ENCODE data around the gene RNF220. TPM values are rescaled to one million over a fixed set of nuclear protein-coding genes. Genes with fewer than 3 reads are reported as not detected.

RNF220 gene
- total and polyA plus RNA-seq, 2 donors from 2014 or later = 66.9 to 69.0 TPM

DNA sequence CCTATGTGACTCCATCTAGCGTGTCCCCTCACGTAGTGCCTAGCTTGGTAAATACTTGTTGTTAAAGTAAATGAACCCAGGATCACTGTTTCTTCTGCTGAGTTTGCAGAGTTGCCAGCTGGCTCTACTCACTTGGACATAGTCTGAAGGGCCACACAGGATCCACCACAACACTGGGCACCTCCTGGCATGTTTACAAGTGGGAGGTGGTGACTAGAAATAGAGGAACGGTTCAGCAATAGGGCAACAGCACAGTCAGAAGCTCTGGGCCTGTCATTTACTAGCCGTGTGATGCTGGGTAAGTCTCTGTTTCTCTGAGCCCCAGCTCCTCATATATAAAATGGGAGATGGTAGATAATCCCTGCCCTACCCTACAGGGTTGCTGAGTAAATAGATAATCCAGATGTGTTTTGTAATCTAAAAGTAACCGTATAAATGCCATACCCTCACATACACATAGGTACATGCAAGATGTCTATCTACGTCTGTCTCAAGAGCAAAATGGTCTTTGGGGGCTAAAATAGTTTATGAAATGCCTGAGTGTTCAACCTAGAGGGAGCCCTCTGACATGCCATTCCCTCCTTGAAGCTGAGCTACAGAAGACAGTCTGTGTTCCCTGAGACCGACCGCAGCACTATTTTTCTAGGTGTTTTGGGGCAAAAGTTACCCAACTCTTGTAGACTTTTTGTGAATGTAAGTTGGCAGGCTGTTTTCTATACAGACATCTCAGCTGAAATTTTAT, 20.5 kb downstream of the RNF220 start:
- H3K27ac ChIP-seq (ENCODE audit: low read depth in 2 of 2, low read length in 2 of 2) = no peak overlapping the region
- DNase-seq (no peak), FAIRE-seq (no peak)
- intact Hi-C loops (cut with DNase I) = no loop called here
- TF ChIP-seq, protein P1, sequence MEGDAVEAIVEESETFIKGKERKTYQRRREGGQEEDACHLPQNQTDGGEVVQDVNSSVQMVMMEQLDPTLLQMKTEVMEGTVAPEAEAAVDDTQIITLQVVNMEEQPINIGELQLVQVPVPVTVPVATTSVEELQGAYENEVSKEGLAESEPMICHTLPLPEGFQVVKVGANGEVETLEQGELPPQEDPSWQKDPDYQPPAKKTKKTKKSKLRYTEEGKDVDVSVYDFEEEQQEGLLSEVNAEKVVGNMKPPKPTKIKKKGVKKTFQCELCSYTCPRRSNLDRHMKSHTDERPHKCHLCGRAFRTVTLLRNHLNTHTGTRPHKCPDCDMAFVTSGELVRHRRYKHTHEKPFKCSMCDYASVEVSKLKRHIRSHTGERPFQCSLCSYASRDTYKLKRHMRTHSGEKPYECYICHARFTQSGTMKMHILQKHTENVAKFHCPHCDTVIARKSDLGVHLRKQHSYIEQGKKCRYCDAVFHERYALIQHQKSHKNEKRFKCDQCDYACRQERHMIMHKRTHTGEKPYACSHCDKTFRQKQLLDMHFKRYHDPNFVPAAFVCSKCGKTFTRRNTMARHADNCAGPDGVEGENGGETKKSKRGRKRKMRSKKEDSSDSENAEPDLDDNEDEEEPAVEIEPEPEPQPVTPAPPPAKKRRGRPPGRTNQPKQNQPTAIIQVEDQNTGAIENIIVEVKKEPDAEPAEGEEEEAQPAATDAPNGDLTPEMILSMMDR (IDR thresholded peaks at IDR 0.05; ENCODE audit: borderline replicate concordance, extremely low read depth, insufficient read depth) = no peak
- H3K27me3 ChIP-seq (ENCODE audit: control insufficient read depth, insufficient read depth, low read length) = peaks cover 30% of the 10 kb centered on the region
- no peaks in the 10 kb centered on the region for H3K4me1 ChIP-seq (ENCODE audit: control insufficient read depth in 2 of 3, insufficient read depth in 2 of 3, low read depth in 1 of 3, low read length in 3 of 3)
- H3K4me3 ChIP-seq (ENCODE audit: low read length in 3 of 3) = no peak overlapping the region
- no peaks in the 10 kb centered on the region for H3K36me3 ChIP-seq (ENCODE audit: control insufficient read depth in 2 of 3, insufficient read depth in 3 of 3, low read length in 3 of 3)
- H3K9ac ChIP-seq (ENCODE audit: low read length in 3 of 3) = no peak overlapping the region
- H3K9me3 ChIP-seq (ENCODE audit: control insufficient read depth in 2 of 3, insufficient read depth in 1 of 3, low read length in 3 of 3) = no peaks in the 10 kb centered on the region

DNA sequence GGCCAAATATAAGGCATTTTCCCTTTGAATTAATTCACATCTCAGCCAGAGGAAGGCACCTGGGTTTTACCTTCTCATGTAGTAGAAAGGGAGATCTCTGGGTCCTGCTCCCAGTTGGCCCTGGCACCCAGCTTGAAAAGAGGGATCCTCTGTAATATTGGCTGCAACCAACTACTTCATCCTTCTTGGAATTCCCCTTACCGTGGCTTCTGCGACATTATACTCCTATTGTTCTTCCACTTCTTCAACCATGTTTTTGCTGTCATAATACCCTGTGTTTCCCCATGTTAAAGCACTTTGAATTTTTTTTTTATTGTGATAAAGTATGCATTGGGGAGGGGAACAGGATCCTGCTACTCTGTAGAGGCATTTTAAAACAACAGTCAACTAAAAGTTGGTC, 26.8 kb downstream of the RNF220 start:
- FAIRE-seq (no peak), DNase-seq (no peak)
- Histone ChIP-seq H3K27ac (ENCODE audit: low read depth in 2 of 2, low read length in 2 of 2) (no peak overlapping the region), H3K27me3 (ENCODE audit: control insufficient read depth, insufficient read depth, low read length) (peaks cover 21% of the 10 kb centered on the region), H3K9me3 (ENCODE audit: control insufficient read depth in 2 of 3, insufficient read depth in 1 of 3, low read length in 3 of 3) (no peaks in the 10 kb centered on the region), H3K9ac (ENCODE audit: low read length in 3 of 3) (no peak overlapping the region), H3K36me3 (ENCODE audit: control insufficient read depth in 2 of 3, insufficient read depth in 3 of 3, low read length in 3 of 3) (no peaks in the 10 kb centered on the region), H3K4me3 (ENCODE audit: low read length in 3 of 3) (no peak overlapping the region), H3K4me1 (ENCODE audit: control insufficient read depth in 2 of 3, insufficient read depth in 2 of 3, low read depth in 1 of 3, low read length in 3 of 3) (no peaks in the 10 kb centered on the region)
- intact Hi-C loops (cut with DNase I) = no loop called here
- TF ChIP-seq, protein P1 (IDR thresholded peaks at IDR 0.05; ENCODE audit: borderline replicate concordance, extremely low read depth, insufficient read depth) = no peak

GRCh38 chr1:44433209-44433608, 28.2 kb downstream of the RNF220 start:
- intact Hi-C loops (cut with DNase I) = no loop called here
- H3K36me3 ChIP-seq (ENCODE audit: control insufficient read depth in 2 of 3, insufficient read depth in 3 of 3, low read length in 3 of 3) = no peaks in the 10 kb centered on the region
- H3K27ac ChIP-seq (ENCODE audit: low read depth in 2 of 2, low read length in 2 of 2) = no peak overlapping the region
- no peak overlapping the region for H3K4me3 ChIP-seq (ENCODE audit: low read length in 3 of 3)
- H3K27me3 ChIP-seq (ENCODE audit: control insufficient read depth, insufficient read depth, low read length) = peaks cover 11% of the 10 kb centered on the region
- no peak overlapping the region for H3K9ac ChIP-seq (ENCODE audit: low read length in 3 of 3)
- FAIRE-seq (no peak), DNase-seq (no peak)
- TF ChIP-seq, protein P1 (IDR thresholded peaks at IDR 0.05; ENCODE audit: borderline replicate concordance, extremely low read depth, insufficient read depth) = no peak
- peaks cover 0 to 4% (median 0%) of the 10 kb centered on the region in 3 donors for H3K4me1 ChIP-seq (ENCODE audit: control insufficient read depth in 2 of 3, insufficient read depth in 2 of 3, low read depth in 1 of 3, low read length in 3 of 3)
- no peaks in the 10 kb centered on the region for H3K9me3 ChIP-seq (ENCODE audit: control insufficient read depth in 2 of 3, insufficient read depth in 1 of 3, low read length in 3 of 3)

Data from kidney (tissue), 14 donors.